LNCaP clone FGC (cell line): ENCODE data around the gene HLX.
A peak's percentile ranks its signal among the peaks of the same experiment; 100 is the strongest.

ENCODE experiments used
- DNase-seq: peaks from one replicate; pipeline ENCODE4 v3.0.0-alpha.2; 2011; ENCODE audit warnings: low read depth
- H3K4me3 ChIP-seq: 2 replicates; pipeline ENCODE4 v1.5.1; 2011; ENCODE audit warnings: mild to moderate bottlenecking, low read depth, low read length, control low read depth
- TF ChIP-seq, protein P1 (sequence below): IDR thresholded peaks from 2 replicates; pipeline ENCODE4 v1.5.1; 2012; ENCODE audit warnings: mild to moderate bottlenecking; ENCODE audit not compliant: control insufficient read depth, insufficient read depth; ENCODE audit errors: extremely low read depth

HLX gene

GRCh38 chr1:220906561-220907334 is 27.5 kb downstream of the HLX start:
- TF ChIP-seq, protein P1, sequence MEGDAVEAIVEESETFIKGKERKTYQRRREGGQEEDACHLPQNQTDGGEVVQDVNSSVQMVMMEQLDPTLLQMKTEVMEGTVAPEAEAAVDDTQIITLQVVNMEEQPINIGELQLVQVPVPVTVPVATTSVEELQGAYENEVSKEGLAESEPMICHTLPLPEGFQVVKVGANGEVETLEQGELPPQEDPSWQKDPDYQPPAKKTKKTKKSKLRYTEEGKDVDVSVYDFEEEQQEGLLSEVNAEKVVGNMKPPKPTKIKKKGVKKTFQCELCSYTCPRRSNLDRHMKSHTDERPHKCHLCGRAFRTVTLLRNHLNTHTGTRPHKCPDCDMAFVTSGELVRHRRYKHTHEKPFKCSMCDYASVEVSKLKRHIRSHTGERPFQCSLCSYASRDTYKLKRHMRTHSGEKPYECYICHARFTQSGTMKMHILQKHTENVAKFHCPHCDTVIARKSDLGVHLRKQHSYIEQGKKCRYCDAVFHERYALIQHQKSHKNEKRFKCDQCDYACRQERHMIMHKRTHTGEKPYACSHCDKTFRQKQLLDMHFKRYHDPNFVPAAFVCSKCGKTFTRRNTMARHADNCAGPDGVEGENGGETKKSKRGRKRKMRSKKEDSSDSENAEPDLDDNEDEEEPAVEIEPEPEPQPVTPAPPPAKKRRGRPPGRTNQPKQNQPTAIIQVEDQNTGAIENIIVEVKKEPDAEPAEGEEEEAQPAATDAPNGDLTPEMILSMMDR, result no peak
- H3K4me3 ChIP-seq, result no peak overlapping the region
- peak; percentile 71 for DNase-seq

DNA sequence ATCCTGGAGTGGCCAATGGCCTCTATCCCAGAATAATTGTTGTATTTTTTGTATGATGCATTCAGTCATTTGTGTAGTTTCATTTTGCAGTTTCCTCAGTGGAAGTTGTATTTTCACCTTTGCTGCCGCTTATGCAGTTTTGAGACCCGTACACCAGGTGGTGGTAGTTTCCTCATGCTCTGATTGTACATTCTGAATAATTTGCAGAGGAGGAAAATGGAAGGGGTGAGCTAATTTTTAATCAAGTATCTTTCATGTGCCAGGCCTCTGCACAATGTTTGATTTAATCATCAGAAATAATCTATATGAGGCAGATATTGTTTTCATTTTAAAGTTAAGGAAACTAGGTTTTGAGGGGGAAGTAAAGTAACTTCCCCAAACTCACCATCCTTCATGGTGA is 29.5 kb downstream of the HLX start:
- DNase-seq, result no peak
- no peak overlapping the region for H3K4me3 ChIP-seq
- TF ChIP-seq, protein P1, result peak; percentile 76

- TF ChIP-seq, protein P1, result no peak
- H3K4me3 ChIP-seq, result no peak overlapping the region
- DNase-seq, result no peak
Measured at GRCh38 chr1:220910021-220910420, 30.8 kb downstream of the HLX start.

- H3K4me3 ChIP-seq, result no peak overlapping the region
- DNase-seq, result no peak
- TF ChIP-seq, protein P1, result no peak
Measured at GRCh38 chr1:220914283-220915116, 35.3 kb downstream of the HLX start.

DNA sequence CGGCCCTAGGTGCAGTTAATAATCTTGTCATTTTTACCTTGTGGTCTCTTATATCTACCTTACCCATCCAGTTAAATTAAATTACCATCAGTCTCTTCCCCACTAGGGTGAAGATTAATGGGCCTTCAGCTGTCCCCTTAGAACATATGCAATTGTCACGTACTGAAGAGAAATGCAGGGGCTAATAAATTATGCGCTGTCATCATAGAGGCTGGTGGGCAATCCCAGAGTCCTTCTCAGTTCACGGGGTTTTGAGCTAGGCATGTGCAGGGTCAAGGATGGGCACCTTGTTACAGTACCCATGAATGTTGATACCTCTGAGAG is 35.8 kb downstream of the HLX start:
- H3K4me3 ChIP-seq, result no peak overlapping the region
- TF ChIP-seq, protein P1, result no peak
- no peak for DNase-seq

GRCh38 chr1:220915954-220916353 is 36.7 kb downstream of the HLX start:
- H3K4me3 ChIP-seq, result no peak overlapping the region
- DNase-seq, result no peak
- TF ChIP-seq, protein P1, result no peak
